NT2/D1 (cell line): ENCODE results near the gene GUCA2A.

Experiments used
- DNase-seq: peaks from one replicate; pipeline ENCODE4 v3.0.0-alpha.2; 2011; ENCODE audit warnings: low read depth, low spot score
- H3K27me3 ChIP-seq: 2 replicates; pipeline ENCODE4 v1.6.0; 2011; ENCODE audit warnings: mild to moderate bottlenecking; ENCODE audit not compliant: insufficient read length, insufficient read depth
- H3K36me3 ChIP-seq: 2 replicates; pipeline ENCODE4 v1.6.1; 2011; ENCODE audit warnings: mild to moderate bottlenecking, low read length, mixed read lengths; ENCODE audit not compliant: insufficient read depth, insufficient read length
- H3K4me1 ChIP-seq: 2 replicates; pipeline ENCODE4 v1.5.1; 2011; ENCODE audit not compliant: insufficient read depth, insufficient read length
- H3K4me3 ChIP-seq: 2 replicates; pipeline ENCODE4 v1.5.1; 2011; ENCODE audit warnings: low read depth; ENCODE audit not compliant: insufficient read length
- H3K9ac ChIP-seq: 2 replicates; pipeline ENCODE4 v1.6.0; 2011; ENCODE audit warnings: low read depth; ENCODE audit not compliant: insufficient read length
- H3K9me3 ChIP-seq: 2 replicates; pipeline ENCODE4 v1.5.1; 2011; ENCODE audit warnings: mild to moderate bottlenecking, low read length; ENCODE audit not compliant: insufficient read depth
- SUZ12 ChIP-seq: IDR thresholded peaks from 2 replicates; pipeline ENCODE4 v1.6.1; 2011; ENCODE audit not compliant: insufficient read length, insufficient read depth; ENCODE audit errors: extremely low read depth
- YY1 ChIP-seq: IDR thresholded peaks from 2 replicates; pipeline ENCODE4 v1.6.1; 2011; ENCODE audit not compliant: insufficient read length, insufficient read depth
- ZNF274 ChIP-seq: IDR thresholded peaks from 2 replicates; pipeline ENCODE4 v1.6.1; 2011; ENCODE audit warnings: mild to moderate bottlenecking, low read depth, low read length

GUCA2A gene

GRCh38 chr1:42184616-42185015 is 20.1 kb upstream of the GUCA2A start:
- H3K9me3 ChIP-seq: no peaks in the 10 kb centered on the region
- no peaks in the 10 kb centered on the region for H3K27me3 ChIP-seq
- no peak for TF ChIP-seq SUZ12
- TF ChIP-seq YY1: no peak
- TF ChIP-seq ZNF274: no peak
- no peak overlapping the region for H3K4me3 ChIP-seq
- no peaks in the 10 kb centered on the region for H3K4me1 ChIP-seq
- no peak overlapping the region for H3K9ac ChIP-seq
- no peak for DNase-seq
- peaks cover 61% of the 10 kb centered on the region for H3K36me3 ChIP-seq

- Histone ChIP-seq H3K9ac (no peak overlapping the region), H3K36me3 (peaks cover 60% of the 10 kb centered on the region), H3K9me3 (no peaks in the 10 kb centered on the region), H3K27me3 (no peaks in the 10 kb centered on the region), H3K4me1 (no peaks in the 10 kb centered on the region), H3K4me3 (no peak overlapping the region)
- DNase-seq: no peak
- TF ChIP-seq SUZ12 (no peak), YY1 (no peak), ZNF274 (no peak)
Observed at GRCh38 chr1:42183957-42184268, 19.4 kb upstream of the GUCA2A start.

- H3K9me3 ChIP-seq: no peaks in the 10 kb centered on the region
- peaks cover 57% of the 10 kb centered on the region for H3K36me3 ChIP-seq
- no peak overlapping the region for H3K4me3 ChIP-seq
- TF ChIP-seq SUZ12: no peak
- TF ChIP-seq ZNF274: no peak
- no peak for TF ChIP-seq YY1
- no peaks in the 10 kb centered on the region for H3K4me1 ChIP-seq
- H3K27me3 ChIP-seq: no peaks in the 10 kb centered on the region
- DNase-seq: no peak
- H3K9ac ChIP-seq: no peak overlapping the region
Observed at GRCh38 chr1:42183210-42183956, 18.8 kb upstream of the GUCA2A start.

GRCh38 chr1:42181687-42182086 is 17.1 kb upstream of the GUCA2A start:
- Histone ChIP-seq H3K9ac (no peak overlapping the region), H3K9me3 (no peaks in the 10 kb centered on the region), H3K4me1 (no peaks in the 10 kb centered on the region), H3K27me3 (no peaks in the 10 kb centered on the region), H3K36me3 (peaks cover 51% of the 10 kb centered on the region), H3K4me3 (no peak overlapping the region)
- no peak for DNase-seq
- no peak for TF ChIP-seq ZNF274
- TF ChIP-seq SUZ12: no peak
- TF ChIP-seq YY1: no peak

- TF ChIP-seq YY1: no peak
- DNase-seq: no peak
- H3K36me3 ChIP-seq: peaks cover 49% of the 10 kb centered on the region
Observed at GRCh38 chr1:42179900-42180329, 15.4 kb upstream of the GUCA2A start.

GRCh38 chr1:42179275-42179674 is 14.7 kb upstream of the GUCA2A start:
- Histone ChIP-seq H3K4me1 (no peaks in the 10 kb centered on the region), H3K27me3 (no peaks in the 10 kb centered on the region), H3K9me3 (no peaks in the 10 kb centered on the region), H3K36me3 (peaks cover 43% of the 10 kb centered on the region), H3K9ac (no peak overlapping the region), H3K4me3 (no peak overlapping the region)
- no peak for DNase-seq
- no peak for TF ChIP-seq ZNF274
- TF ChIP-seq SUZ12: no peak
- TF ChIP-seq YY1: no peak

More at GRCh38 chr1:42179900-42180329, 15.4 kb upstream of the GUCA2A start:
- Histone ChIP-seq H3K4me1 (no peaks in the 10 kb centered on the region), H3K4me3 (no peak overlapping the region), H3K9me3 (no peaks in the 10 kb centered on the region), H3K27me3 (no peaks in the 10 kb centered on the region), H3K9ac (no peak overlapping the region)

GRCh38 chr1:42178249-42178648 is 13.7 kb upstream of the GUCA2A start:
- no peak overlapping the region for H3K9ac ChIP-seq
- H3K9me3 ChIP-seq: no peaks in the 10 kb centered on the region
- H3K4me1 ChIP-seq: no peaks in the 10 kb centered on the region
- no peak for TF ChIP-seq SUZ12
- no peak for TF ChIP-seq YY1
- TF ChIP-seq ZNF274: no peak
- peaks cover 37% of the 10 kb centered on the region for H3K36me3 ChIP-seq
- H3K27me3 ChIP-seq: no peaks in the 10 kb centered on the region
- DNase-seq: no peak
- H3K4me3 ChIP-seq: no peak overlapping the region
